ENCODE results near the gene STK40. TPM values are rescaled to one million over a fixed set of nuclear protein-coding genes. Genes with fewer than 3 reads are reported as not detected.
A peak's percentile ranks its signal among the peaks of the same experiment; 100 is the strongest.

STK40 gene
- total and polyA plus RNA-seq, 9 of the 15 experiments (the other 6 are each of a cell fraction or from before 2014, with no cell fraction given): 0.69 to 94.3 (median 39.1) TPM

DNA sequence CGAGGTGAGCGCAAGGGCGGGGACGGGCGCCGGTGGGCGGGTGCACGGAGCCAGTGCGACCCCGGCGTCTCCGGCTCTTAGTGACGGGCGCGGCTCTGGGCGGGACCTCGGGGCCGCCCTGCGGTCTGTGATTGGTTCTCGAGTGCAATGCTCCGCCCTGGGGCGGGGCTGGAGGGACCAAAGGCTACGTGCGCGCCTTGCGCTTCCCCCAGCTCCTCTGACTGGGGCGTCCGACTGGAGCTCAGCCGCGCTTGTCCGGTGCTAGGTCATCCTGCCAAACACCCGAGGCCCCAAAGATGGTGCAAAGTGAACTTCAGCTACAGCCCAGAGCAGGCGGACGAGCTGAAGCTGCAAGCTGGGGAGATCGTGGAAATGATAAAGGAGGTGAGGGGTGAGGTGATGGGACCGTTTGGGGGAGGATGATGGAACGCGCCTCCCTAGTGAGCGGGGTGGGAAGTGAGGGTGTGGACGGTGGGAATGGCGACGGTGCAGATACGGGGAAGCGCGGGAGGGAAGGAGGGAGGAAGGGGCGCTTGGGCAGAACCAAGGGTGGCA lies 78.7 kb downstream of the STK40 start (continued):
- TF ChIP-seq THRAP3 (IDR thresholded peaks at IDR 0.05; ENCODE audit: borderline replicate concordance) (no peak), ZNF583 (CRISPR knock-in tag; IDR thresholded peaks at IDR 0.05) (no peak), RAD21 (CRISPR knock-in tag; conservative IDR thresholded peaks at IDR 0.05 in 1 of 2, IDR thresholded peaks at IDR 0.05 in 1 of 2) (no peak), YY1 (IDR thresholded peaks at IDR 0.05; ENCODE audit: borderline replicate concordance in 1 of 3, control insufficient read depth in 1 of 3, extremely low read depth in 1 of 3, insufficient read depth in 3 of 3, insufficient read length in 1 of 3, insufficient replicate concordance in 2 of 3, low read depth in 1 of 3, low read length in 2 of 3) (no peak), BCOR (IDR thresholded peaks at IDR 0.05) (peak; percentile 40; the same call in 1 of the 2 replicates), FOXA1 (IDR thresholded peaks at IDR 0.05; ENCODE audit: borderline replicate concordance) (no peak), ASH1L (IDR thresholded peaks at IDR 0.05; ENCODE audit: borderline replicate concordance, low read depth, partially characterized antibody) (peak; percentile 43), ZNF23 (CRISPR knock-in tag; IDR thresholded peaks at IDR 0.05) (no peak), CREB5 (CRISPR knock-in tag; IDR thresholded peaks at IDR 0.05) (no peak), SMC3 (conservative IDR thresholded peaks at IDR 0.05; ENCODE audit: insufficient read depth, low read depth, low read length) (no peak), PURB (CRISPR knock-in tag; IDR thresholded peaks at IDR 0.05; ENCODE audit: low read depth) (no peak)
- TF ChIP-seq, protein P1, sequence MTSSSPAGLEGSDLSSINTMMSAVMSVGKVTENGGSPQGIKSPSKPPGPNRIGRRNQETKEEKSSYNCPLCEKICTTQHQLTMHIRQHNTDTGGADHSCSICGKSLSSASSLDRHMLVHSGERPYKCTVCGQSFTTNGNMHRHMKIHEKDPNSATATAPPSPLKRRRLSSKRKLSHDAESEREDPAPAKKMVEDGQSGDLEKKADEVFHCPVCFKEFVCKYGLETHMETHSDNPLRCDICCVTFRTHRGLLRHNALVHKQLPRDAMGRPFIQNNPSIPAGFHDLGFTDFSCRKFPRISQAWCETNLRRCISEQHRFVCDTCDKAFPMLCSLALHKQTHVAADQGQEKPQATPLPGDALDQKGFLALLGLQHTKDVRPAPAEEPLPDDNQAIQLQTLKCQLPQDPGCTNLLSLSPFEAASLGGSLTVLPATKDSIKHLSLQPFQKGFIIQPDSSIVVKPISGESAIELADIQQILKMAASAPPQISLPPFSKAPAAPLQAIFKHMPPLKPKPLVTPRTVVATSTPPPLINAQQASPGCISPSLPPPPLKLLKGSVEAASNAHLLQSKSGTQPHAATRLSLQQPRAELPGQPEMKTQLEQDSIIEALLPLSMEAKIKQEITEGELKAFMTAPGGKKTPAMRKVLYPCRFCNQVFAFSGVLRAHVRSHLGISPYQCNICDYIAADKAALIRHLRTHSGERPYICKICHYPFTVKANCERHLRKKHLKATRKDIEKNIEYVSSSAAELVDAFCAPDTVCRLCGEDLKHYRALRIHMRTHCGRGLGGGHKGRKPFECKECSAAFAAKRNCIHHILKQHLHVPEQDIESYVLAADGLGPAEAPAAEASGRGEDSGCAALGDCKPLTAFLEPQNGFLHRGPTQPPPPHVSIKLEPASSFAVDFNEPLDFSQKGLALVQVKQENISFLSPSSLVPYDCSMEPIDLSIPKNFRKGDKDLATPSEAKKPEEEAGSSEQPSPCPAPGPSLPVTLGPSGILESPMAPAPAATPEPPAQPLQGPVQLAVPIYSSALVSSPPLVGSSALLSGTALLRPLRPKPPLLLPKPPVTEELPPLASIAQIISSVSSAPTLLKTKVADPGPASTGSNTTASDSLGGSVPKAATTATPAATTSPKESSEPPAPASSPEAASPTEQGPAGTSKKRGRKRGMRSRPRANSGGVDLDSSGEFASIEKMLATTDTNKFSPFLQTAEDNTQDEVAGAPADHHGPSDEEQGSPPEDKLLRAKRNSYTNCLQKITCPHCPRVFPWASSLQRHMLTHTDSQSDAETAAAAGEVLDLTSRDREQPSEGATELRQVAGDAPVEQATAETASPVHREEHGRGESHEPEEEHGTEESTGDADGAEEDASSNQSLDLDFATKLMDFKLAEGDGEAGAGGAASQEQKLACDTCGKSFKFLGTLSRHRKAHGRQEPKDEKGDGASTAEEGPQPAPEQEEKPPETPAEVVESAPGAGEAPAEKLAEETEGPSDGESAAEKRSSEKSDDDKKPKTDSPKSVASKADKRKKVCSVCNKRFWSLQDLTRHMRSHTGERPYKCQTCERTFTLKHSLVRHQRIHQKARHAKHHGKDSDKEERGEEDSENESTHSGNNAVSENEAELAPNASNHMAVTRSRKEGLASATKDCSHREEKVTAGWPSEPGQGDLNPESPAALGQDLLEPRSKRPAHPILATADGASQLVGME (CRISPR knock-in tag; IDR thresholded peaks at IDR 0.05): 0 out of 2 replicates have a peak, but pooled peaks have one; percentile 50
- TF ChIP-seq, protein P2, sequence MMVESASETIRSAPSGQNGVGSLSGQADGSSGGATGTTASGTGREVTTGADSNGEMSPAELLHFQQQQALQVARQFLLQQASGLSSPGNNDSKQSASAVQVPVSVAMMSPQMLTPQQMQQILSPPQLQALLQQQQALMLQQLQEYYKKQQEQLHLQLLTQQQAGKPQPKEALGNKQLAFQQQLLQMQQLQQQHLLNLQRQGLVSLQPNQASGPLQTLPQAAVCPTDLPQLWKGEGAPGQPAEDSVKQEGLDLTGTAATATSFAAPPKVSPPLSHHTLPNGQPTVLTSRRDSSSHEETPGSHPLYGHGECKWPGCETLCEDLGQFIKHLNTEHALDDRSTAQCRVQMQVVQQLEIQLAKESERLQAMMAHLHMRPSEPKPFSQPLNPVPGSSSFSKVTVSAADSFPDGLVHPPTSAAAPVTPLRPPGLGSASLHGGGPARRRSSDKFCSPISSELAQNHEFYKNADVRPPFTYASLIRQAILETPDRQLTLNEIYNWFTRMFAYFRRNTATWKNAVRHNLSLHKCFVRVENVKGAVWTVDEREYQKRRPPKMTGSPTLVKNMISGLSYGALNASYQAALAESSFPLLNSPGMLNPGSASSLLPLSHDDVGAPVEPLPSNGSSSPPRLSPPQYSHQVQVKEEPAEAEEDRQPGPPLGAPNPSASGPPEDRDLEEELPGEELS (CRISPR knock-in tag; IDR thresholded peaks at IDR 0.05; ENCODE audit: borderline replicate concordance): no peak
- TF ChIP-seq, protein P3, sequence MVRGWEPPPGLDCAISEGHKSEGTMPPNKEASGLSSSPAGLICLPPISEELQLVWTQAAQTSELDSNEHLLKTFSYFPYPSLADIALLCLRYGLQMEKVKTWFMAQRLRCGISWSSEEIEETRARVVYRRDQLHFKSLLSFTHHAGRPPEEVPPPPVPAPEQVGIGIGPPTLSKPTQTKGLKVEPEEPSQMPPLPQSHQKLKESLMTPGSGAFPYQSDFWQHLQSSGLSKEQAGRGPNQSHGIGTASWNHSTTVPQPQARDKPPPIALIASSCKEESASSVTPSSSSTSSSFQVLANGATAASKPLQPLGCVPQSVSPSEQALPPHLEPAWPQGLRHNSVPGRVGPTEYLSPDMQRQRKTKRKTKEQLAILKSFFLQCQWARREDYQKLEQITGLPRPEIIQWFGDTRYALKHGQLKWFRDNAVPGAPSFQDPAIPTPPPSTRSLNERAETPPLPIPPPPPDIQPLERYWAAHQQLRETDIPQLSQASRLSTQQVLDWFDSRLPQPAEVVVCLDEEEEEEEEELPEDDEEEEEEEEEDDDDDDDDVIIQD (CRISPR knock-in tag; IDR thresholded peaks at IDR 0.05): no peak
